Measurements from ENCODE around the gene BNIP1. TPM values are rescaled to one million over a fixed set of nuclear protein-coding genes. Genes with fewer than 3 reads are reported as not detected.

The BNIP1 gene
- total RNA-seq, 1 donor from 2014 or later: 9.1 TPM

- DNase-seq: no peak
- H3K36me3 ChIP-seq: no peaks in the 10 kb centered on the region
- peaks cover 14% of the 10 kb centered on the region for H3K27me3 ChIP-seq
- no peaks in the 10 kb centered on the region for H3K4me1 ChIP-seq
- H3K27ac ChIP-seq: no peak overlapping the region
- intact Hi-C loops (cut with DNase I): no loop called here
- no peak for ATAC-seq
- H3K4me3 ChIP-seq: no peak overlapping the region
- no peak for TF ChIP-seq CTCF (IDR thresholded peaks at IDR 0.05)
- no peaks in the 10 kb centered on the region for H3K9me3 ChIP-seq
These were observed 52.0 kb downstream of the BNIP1 start for GRCh38 chr5:173196133-173196952.

DNA sequence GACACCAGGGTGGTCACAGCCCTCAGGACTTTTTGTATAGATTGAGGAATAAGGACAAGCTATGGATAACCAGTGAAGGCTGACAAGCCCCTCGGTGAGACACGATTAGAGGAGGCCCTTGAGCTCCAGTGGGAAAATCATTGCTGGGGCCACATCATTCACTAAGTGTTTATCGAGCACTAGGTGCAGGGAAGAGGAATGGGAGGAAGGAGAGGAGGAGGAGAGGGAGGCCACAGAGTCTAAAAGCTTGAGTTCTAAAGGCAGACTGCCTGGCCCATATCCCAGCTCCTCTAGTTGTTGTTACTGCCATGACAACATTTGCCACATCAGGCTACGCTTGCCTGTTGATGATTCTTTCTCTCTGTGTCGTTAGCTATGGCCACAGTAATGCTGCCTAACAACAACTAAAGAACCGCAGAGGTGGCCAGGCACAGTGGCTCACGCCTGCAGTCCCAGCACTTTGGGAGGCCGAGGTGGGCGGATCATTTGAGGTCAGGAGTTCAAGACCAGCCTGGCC lies 53.1 kb downstream of the BNIP1 start:
- Histone ChIP-seq H3K27ac (no peak overlapping the region), H3K4me1 (no peaks in the 10 kb centered on the region), H3K36me3 (no peaks in the 10 kb centered on the region), H3K4me3 (no peak overlapping the region), H3K27me3 (peaks cover 24% of the 10 kb centered on the region), H3K9me3 (no peaks in the 10 kb centered on the region)
- no peak for TF ChIP-seq CTCF (IDR thresholded peaks at IDR 0.05)
- intact Hi-C loops (cut with DNase I): no loop called here
- DNase-seq (no peak), ATAC-seq (no peak)

DNA sequence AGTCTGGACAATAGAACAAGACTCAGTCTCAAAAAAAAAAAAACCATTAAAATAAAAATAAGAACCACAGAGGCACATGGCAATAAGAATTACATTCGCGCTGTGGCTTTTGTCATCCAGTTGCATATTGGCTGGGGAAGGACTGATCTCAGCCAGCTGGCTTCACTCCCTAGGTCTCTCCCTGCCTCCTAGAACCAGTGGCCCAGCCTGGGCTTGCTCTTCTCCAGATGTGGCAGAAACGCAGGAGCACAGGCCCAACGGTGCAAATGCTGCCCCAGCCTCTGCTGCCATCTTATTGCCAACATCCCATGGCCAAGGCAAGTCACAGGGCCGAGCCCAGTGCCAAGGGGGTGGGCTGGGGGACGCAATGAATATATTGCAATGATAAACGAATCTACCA lies 53.7 kb downstream of the BNIP1 start:
- Histone ChIP-seq H3K9me3 (no peaks in the 10 kb centered on the region), H3K36me3 (no peaks in the 10 kb centered on the region), H3K4me3 (no peak overlapping the region), H3K4me1 (no peaks in the 10 kb centered on the region), H3K27me3 (peaks cover 29% of the 10 kb centered on the region), H3K27ac (no peak overlapping the region)
- intact Hi-C loops (cut with DNase I): no loop called here
- no peak for ATAC-seq
- no peak for DNase-seq
- TF ChIP-seq CTCF (IDR thresholded peaks at IDR 0.05): no peak

DNA sequence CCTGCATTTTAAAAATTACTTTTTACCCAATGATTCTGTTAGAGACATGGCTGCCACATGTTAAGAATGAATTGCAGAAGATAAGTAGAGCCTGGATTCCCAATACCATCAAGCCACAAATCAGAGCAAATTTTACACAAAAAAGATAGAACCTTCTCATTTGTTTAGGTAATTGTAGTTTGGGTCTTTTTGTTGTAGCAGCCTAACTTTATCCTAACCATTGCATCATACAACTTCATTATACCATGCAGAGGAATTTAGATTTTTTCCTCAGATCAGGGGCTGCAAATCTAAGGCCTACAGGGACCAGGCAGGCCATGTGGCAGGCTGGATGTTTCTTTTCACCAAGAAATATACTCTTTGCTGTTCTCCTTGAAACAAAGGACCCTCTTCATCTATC lies 56.0 kb downstream of the BNIP1 start:
- H3K36me3 ChIP-seq: no peaks in the 10 kb centered on the region
- no peak for DNase-seq
- intact Hi-C loops (cut with DNase I): no loop called here
- no peak for ATAC-seq
- H3K4me3 ChIP-seq: no peak overlapping the region
- peaks cover 41% of the 10 kb centered on the region for H3K27me3 ChIP-seq
- TF ChIP-seq CTCF (IDR thresholded peaks at IDR 0.05): no peak
- no peak overlapping the region for H3K27ac ChIP-seq
- no peaks in the 10 kb centered on the region for H3K9me3 ChIP-seq
- H3K4me1 ChIP-seq: no peaks in the 10 kb centered on the region

- Histone ChIP-seq H3K9me3 (no peaks in the 10 kb centered on the region), H3K36me3 (no peaks in the 10 kb centered on the region), H3K4me3 (no peak overlapping the region), H3K27ac (no peak overlapping the region), H3K4me1 (no peaks in the 10 kb centered on the region), H3K27me3 (peaks cover 40% of the 10 kb centered on the region)
- ATAC-seq (no peak), DNase-seq (no peak)
- TF ChIP-seq CTCF (IDR thresholded peaks at IDR 0.05): no peak
- intact Hi-C loops (cut with DNase I): no loop called here
These were observed 57.4 kb downstream of the BNIP1 start for GRCh38 chr5:173201636-173202265.

Data from upper lobe of right lung (tissue), 1 donor.